ENCODE data around the gene MGAT4C. TPM values are rescaled to one million over a fixed set of nuclear protein-coding genes. Genes with fewer than 3 reads are reported as not detected.
A peak's percentile ranks its signal among the peaks of the same experiment; 100 is the strongest.
"Not testable (repeated sequence)": the region's sequence is repeated elsewhere in the genome, so short reads cannot be mapped to it uniquely, and the experiment has no call there.

MGAT4C gene
- not detected in 2 replicates for total RNA-seq

DNA sequence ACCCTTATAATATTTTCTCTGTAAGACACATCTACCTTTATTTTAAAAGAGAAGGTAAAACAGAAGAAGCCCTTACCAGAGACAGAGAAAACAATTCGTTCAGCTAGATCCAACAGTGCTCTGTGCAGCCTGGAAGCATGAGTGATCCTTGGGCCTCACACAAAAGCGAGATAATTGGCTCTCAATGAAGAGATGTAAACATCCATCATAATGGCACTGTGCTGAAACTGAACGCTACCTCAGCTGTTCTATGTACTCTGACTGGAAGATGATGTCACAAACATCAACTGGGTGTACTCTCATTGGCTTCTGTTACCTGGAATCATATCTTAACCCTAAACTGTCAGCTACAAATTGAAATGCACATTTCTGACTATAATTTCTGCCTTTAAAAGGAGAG, at the start of gene MGAT4C:
Gene MGAT4C, minus strand, starts transcription at position 229 of the 400 bp plus-strand sequence.
- DNase-seq: no peak

DNA sequence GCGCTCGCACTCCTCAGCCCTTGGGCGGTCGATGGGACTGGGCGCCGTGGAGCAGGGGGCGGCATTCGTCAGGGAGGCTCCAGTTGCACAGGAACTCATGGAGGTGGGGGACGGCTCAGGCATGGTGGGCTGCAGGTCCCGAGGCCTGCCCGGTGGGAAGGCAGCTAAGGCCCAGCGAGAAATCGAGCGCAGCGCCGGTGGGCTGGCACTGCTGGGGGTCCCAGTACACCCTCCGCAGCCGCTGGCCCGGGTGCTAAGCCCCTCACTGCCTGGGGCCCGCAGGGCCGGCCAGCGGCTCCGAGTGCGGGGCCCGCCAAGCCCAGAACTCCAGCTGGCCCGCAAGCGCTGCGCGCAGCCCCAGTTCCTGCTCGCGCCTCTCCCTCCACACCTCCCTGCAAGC, 40.2 kb upstream of the MGAT4C start:
- DNase-seq: not testable (repeated sequence)

DNA sequence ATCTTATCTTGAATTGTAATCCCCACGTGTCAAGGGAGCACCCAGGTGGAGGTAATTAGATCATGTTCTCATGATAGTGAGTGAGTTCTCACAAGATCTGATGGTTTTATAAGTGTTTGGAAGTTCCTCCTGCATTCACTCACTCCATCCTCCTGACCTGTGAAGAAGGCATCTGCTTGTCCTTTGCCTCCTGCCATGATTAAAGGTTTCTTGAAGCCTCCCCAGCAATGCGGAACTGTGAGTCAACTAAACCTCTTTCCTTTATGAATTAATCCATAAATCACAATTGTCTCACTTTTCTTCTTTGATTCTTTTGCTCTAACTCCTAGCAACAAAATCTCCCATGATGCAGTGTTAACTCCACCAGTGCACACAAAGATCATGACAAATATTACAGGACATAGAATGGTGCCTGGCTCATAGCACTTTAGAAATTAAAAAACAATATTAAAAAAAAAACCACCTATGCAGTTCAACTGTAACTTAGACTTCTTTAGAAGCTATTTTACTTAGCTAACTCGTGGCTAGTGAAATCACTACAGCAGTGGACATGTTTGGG, 37.6 kb upstream of the MGAT4C start:
- no peak for DNase-seq

DNA sequence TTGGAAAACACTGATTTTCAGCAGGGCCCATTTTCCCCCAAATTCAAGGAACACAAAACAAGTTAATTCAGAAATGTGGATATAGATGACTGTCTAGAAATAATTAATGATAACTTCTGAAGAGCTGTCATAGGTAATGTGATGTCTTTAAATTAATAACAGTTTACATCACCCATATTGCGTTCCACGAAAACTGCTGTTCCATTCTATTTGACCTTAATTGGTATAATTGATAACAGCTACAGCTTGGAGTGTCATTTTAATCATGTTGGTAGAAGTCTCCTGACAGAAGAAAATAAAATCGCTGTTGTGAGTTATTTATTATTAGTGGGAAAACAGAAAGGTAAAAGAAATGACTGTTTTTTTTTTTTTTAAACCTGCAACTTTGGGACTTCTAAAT, 36.3 kb upstream of the MGAT4C start:
- no peak for DNase-seq

DNA sequence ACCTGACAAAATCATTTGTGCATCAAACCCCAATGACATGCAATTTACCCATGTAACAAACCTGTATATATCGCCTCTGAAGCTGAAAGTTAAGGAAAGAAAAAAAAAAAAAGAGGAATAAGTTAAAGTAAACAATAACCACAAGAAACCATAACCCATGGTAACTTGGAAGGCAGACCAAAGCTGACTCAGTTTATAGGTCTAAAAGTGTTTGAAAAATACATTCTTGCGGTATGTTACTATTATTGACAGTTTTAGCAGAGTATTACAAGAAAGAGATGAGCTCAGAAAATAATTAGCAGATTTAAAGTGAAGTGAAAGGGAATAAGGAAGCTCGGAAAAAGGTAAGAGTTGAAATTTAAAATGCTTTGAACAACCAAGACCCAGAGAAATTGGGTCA, 34.4 kb upstream of the MGAT4C start:
- no peak for DNase-seq

DNA sequence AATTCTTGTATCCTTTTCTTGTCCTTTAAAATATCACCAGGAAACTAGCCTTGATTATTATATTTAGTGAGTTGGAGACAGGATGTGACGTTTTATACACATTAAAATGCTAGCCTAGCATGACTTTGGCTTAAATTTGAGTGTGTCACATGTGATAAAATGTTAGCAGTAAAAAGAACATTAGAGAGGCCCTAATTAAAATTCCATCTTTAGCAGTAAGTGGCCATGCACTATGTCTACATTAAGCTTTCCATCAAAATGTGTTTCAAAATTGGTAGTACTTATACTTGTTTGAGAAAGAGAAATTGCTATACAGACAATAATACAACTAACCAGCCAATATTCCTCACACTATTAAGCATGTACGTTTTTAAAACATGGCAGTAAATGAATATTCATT, 29.9 kb upstream of the MGAT4C start:
- DNase-seq: no peak

DNA sequence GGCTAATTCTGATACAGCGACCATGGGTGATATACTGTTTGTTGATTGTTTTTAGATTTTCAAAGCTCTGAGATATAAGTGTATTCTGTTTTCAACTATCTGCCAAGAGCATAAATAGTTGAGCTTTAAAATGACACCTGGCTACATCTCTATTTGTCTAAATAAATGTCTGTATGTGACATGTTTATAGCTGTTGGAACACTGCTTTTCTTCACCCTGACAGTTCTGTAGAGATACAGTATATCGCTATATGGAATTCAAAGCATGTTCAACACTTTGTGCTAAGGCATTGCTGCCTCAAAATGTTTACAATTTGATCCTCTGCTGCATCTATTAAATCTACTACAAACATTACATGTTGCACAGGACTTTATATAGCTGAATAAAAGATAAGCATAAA, 27.4 kb upstream of the MGAT4C start:
- DNase-seq: no peak

DNA sequence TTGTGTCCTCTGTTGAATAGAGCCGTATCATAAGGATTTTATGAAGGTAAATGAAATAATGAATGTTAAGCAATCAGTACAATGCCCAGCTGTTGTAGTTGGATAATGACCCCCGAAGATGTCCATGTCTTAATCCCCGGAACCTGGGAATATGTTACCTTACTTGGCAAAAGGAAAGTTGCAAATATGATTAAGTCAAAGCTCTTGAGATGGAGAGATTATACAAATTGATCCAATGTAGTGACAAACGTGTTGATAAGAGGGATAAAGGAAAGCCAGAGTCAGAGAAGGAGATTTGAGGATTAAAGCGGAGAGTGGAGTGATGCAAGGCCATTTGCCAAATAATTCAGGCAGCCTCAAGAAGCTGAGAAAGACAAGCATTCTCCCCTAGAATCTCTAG, 19.2 kb upstream of the MGAT4C start:
- DNase-seq: no peak

DNA sequence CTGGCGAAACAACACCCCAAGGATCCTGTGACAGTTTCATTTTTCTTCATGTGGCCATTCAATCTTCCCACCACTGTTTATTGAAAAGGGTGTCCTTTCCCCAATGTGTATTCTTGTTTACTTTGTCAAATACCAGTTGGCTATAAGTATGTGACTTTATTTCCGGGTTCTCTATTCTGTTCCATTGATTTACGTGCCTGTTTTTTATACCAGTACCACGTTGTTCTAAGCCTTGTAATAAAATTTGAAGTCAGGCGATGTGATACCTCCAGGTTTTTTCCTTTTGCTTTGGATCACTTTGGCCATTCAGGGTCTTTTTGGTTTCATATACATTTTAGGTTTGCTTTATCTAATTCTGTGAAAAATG, 9.1 kb upstream of the MGAT4C start:
- no peak for DNase-seq

DNA sequence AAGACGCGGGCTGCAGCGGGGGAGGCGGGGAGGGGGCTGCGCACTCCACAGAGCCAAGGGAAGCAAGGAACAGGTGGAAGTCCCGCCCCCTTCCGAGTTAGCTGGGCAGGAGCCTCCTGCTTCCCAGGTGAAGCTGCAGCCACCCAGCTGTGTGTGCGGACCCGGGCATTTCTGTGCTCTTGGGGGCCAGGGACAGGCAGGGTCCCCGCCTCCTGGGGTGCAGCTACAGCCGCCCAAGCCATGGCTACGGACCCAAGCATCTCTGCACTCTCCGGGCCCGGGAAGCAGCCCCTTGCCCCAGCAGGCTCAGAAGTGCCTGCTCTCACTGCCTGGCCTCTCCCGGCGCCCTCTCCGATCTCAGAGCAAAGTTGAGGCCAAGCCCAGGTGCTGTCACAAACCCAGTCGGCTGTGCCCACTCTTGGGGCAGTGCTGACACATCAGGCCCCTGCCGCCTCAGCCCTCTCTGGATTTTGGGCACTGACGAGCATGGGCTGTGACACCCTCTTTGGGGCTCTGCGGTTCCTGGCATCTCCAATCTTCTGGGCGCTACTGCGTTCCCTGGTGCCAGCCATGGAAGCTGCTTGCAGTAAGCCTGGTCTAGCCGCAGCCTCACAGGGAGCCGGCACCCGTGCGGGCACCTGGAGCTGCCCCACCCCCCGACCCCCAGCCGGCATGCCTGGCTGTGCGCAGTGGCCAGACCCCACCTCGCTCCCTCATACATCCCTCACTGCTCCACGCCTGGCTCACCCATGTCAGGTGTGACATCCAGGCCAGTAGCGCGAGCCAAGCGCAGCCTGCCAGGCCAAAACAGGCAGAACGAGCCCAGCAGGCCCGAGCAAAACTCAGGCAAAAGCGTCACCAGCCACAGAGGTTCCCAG, 8.5 kb upstream of the MGAT4C start:
- no peak for DNase-seq

DNA sequence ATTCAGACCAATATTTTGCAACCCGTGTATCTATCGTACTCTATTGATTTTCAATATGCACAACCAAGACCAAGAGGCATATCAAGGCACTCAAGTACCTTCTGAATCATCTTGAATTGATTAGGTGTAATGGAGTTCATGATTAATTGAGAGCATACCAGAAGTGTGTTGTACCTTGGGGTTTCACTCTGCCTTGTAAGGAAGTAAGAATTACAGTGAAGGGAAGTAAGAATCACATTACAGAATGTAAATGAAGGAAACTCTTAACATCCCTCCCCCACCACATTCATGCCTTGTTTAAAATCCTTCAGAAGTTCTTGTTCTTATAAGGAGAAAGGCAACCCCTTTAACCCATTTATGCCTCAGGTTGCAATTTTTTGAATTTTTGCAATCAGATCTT, 5.4 kb upstream of the MGAT4C start:
- no peak for DNase-seq

DNA sequence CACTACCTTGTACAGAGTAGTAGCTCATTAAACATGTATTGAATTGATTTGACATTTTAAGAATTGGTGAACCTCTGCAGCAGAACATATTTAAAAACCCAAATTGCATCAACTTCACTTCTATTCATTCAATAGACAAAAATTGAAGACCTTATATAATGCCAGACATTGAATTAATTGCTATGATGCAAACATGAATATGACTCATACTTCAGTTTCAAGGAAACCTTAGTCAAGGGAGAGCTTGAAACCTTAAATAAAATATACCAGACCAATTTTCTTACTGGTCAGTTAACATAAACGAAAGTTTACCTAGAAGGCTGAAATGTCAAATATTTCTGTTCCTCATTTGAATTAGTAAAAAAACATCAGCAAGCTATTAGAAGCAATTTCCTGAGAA, 5.0 kb upstream of the MGAT4C start:
- DNase-seq: no peak

DNA sequence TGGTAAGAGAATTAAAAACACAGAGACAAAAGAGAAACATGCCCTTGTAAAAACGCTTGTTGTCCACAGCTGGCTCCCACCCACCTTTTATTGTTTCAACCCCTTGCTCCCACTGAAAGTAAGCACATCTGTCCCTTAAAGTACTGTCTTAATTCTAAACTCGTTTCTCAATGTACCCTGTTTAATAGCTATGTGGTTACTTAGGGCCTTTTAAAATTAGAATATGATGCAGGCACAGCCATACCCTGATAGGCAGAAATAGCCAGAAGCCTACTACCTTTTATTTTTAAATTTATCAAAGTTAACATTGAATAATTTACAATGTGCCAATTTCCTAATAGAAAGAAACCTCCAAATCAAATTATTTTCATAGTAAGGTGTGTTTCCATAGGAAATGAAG, 4.0 kb upstream of the MGAT4C start:
- DNase-seq: no peak

DNA sequence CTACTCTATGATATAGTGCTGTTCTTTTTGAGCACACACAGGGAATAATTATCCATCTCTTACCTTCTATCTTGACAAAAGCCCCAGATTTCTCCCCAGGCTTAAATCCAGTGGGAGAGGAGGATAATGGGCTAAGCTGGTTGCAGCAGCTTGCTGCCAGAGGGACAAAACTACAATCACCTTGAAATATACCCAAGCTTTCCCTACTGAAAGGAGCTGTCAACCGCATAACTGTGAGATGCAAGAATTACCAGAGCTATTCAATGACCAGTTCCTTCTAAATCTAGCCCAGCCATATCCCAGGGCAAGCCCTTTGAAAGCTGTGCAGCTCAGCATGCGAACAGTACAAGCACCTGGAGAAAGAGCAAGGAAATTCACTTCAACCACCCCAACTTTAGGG, 943 bp upstream of the MGAT4C start:
- DNase-seq: no peak

DNA sequence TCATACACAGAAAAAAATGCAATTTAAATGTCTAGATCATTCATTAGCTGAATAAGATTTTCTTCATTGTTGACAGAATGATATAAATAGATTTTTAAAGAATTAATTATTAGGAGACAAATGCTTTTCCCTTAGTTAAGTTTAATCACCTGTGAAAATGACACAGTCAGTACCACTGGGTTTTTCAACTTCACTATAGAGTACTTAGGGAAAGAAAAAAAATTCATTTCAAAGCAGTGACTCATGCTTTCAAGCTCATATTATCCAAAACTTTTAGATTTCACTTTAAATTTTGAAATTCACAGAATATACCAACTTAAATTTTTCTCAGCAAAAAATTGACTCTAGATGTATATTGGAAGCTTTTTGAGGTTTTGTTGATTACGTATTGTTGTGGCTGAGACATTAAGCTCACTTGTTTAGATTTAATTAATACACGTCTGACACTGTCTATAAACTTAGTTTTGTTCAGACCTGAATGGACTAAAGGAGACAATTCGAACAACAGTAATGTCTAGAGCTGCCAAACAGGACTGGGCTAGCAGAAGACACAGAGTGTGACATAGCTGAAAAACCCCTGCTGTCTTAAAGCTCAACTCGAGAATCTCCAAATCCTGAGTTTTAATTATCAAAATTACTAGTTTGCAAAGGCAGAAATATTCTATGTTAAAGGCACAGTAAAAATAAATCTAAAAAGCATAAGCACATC, 1.6 kb downstream of the MGAT4C start:
- no peak for DNase-seq

DNA sequence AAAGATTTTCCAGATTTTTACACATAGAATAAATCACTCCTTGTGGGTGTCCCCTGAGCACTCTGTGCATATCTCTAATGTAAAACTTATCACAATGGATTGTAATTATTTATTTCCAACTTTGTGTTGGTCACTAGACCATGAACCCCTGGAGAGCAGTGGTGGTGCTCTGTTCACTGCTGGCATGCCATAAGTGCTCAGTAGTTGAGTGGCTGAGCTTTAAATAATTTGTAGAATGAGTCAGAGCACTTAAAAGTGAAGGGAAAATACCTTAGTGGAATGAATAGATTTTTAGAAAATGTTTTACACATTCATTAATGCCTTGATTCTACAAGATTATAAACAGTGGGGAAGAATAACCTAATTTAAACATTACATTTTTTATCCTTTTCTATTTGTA, 6.3 kb downstream of the MGAT4C start:
- no peak for DNase-seq

DNA sequence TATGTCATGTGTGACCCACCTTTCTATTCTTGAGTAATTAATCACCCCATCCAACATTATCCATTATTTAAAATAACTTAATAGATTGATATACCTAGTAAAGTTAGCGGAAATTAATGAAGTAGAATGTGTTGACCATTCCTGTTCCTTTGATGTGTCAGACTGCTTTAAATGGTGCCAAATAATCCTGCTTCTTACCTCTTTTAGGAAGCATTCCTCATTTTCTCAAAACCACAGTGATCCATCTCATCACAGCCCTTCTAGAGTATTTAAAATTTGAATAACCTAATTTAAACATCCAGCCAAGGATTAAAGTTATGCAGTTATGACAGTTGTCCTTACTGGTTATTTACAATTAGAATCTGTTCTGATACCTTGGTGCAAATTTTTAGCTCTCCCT, 6.9 kb downstream of the MGAT4C start:
- DNase-seq: no peak

DNA sequence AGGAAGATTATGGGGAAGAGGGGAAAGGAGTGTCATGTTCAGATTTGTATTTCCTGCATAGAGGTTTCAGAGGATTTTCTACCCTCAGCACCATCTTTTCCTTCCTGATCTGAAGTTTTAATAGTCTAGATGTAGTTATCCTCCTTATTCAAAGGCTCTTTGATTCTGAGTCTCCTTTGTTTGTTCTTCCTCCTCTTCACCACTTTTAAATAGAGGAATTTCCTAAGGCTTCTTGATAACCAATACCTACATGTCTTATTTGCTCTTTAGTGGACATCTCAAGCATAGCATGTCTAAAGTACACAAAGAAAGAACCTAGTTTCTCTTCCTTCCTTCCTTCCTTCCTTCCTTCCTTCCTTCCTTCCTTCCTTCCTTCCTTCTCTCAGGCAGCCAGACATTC, 8.3 kb downstream of the MGAT4C start:
- no peak for DNase-seq

DNA sequence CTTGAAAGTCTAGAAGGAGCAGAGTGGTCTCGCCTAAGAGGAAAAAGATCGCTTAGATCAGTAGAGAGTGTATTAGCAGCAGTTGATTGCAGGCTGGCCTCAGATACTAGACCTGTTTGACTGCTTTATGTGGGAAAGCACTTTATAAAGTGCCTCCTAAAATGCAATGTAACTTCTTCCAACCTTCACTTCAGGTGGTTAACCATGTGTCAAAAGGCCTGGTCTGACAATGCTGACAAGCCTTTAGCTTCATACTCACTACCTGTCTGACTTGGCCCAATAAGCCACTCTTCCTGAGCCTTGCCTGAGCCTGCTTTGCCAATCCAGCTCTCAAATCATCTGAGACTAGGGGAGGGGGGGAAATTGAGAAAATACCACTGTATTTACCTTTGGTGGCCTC, 14.6 kb downstream of the MGAT4C start:
- no peak for DNase-seq

DNA sequence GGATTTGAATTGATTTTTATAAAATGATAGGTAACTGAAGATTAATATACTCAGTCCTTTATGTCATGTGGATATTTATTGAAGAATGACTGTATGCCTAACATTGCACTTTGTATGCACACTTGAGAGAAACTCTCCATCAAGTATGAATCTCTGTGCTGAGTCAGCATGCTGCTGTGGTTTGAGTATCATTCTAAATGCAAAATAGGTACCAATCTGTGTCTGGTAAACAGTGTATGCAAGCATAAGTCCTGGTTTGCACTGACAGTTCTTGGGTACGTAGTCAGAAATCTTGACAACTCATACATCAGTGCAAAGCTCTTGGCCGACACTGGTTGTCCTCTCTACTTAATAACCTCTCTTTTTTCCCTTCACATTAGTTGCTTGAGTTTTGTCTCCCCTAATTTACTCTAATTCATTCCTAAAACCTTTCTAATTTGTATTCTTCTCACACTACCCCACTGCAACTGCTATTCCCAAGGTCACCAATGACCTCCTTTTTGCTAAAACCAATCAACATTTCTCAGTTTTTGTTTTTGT, 21.8 kb downstream of the MGAT4C start:
- no peak for DNase-seq

DNA sequence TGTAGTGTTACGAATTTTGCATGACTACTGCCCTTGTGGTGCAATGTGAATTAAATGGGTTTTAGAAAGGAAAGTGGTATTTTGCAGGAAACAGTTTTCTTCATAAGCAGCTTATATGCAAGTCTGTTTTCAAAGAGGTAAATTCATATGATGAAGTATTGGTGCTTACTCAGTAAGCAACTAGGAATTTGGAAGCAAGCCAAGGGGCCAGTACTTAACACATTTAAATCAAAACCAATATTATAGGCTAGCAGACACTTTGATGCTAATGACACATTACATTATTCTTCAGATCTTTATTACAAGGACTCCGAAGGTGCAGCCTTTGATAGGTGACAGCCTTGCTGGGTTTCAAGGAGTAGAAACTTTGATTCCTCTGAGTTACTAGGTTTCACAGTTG, 23.1 kb downstream of the MGAT4C start:
- DNase-seq: peak; percentile 68

DNA sequence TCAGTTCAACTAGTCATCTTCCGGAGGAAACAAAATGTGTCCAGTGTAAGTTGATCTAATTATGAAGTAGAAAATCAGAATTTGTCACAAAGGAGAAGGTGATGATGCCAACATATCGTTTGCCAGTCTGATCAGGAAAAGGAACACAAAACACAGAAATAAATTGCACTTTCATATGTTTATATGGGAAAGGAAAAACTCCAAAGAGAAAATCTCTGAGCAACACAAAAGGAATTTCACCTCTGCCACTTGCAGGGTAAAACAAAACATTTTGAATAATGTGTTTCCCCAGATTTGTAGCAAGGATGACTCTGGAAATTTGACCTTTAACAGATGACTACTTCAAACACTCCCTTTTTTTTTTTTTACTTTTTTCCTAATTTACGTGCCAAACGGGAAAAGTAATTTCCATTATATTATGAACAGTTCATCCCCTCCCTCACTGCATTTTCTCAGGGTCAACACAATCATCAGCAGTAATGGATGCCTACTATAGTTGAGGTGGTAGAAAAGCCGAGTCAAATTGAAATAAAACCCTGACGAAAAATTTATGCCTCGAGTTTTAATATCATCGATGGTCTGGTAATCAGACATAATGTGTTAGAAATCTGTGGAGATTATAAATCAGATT, 25.6 kb downstream of the MGAT4C start:
- DNase-seq: peak; percentile 94

DNA sequence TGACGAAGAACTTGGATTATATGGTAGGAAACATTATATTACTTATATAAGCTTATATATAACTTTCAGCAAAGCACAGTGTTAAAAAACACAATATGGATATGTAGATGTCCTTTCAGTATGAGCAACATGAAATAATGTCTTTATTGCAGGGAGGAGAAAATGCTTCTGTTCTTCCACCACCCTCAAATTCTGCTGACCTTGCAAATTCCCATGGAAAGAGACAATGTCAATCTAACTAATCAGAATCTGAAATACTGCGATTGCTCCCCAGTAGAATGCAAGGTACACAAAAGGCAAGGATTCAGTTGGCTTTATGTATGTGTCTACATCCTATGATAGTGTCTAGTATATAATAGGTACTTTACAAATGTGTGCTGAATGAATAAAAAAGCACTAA, 26.4 kb downstream of the MGAT4C start:
- DNase-seq: no peak
